ENCODE results near the gene AURKAIP1.
A peak's percentile ranks its signal among the peaks of the same experiment; 100 is the strongest.
"Not testable (repeated sequence)": the region's sequence is repeated elsewhere in the genome, so short reads cannot be mapped to it uniquely, and the experiment has no call there.

The AURKAIP1 gene

DNA sequence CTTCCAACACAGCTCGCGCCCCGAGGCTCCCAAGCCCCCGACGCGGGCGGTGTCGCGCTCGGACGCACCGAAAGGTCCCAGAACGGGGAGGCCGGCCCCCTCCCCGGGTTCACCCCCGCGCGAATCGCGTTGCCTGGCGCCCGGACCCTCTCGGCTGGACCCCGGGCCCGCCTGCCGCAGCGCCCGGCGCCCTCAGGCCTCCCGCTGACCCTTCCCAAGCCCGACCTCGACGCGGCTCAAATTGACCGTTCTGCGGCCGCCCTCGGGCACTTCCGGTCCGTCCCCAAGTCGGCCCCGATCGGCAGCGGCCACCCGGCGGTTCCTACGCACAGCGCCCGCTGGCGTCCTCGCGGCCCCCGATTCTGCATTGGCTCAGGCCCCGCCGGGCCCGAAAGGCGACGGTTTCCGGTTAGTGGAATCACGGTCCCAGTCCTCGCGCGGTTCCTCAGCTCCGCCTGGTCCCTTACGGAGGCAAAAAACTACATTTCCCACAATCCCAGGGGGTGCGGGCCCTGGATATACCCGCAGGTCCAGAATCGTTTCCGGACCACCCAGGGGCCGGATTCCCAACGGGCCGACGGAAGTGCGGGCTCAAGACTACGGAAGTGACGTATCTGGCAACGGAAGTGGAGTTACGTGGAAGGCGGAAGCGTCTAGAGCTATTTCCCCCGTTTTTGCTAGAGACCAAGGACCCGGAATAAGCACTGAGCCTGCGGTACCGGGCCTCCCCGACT lies at the start of gene AURKAIP1:
AURKAIP1 (minus strand) TSS at position 279 of the 734 bp plus-strand sequence. CDS start 451 bp downstream, outside the sequence.
- peak; percentile 85 to 91 for DNase-seq (ENCODE audit: extremely low read depth in 1 of 2, low read depth in 1 of 2)

GRCh38 chr1:1424707-1425106 lies 49.7 kb upstream of the AURKAIP1 start:
- no peak for DNase-seq (ENCODE audit: extremely low read depth in 1 of 2, low read depth in 1 of 2)

- no peak for DNase-seq (ENCODE audit: extremely low read depth in 1 of 2, low read depth in 1 of 2)
Observed at GRCh38 chr1:1423245-1423597, 48.2 kb upstream of the AURKAIP1 start.

DNA sequence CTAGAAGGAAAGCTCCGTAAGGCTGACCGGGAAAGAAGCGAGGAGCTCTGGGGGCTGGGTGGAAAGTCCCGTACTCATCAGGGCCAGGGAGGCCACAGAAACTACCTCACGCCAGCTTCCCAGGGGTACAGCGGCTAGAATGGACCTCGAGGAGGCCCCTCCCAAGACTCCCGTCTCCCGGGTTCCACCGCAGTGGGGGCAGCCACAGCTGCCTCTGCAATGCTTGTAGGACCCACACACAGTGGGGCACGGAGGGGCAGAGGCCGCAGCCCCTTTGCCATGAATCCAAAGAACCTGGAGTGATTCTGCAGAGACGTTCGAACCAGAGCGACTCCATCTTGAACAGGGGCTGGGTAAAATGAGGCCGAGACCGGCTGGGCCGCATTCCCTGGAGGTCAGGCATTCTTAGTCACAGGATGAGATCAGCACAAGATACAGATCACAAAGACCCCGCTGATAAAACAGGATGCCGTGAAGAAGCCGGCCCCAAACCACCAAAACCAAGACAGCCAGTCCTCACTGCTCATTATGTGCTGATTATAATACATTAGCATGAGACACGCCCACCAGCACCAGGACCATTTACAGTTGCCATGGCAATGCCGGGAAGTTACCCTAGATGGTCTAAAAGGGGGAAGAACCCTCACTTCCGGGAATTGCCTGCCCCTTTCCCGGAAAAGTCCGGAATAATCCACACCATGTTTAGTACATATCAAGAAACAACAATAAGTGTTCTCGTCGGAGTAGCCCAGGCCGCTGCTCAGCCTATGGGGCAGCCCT lies 47.6 kb upstream of the AURKAIP1 start:
- no peak for DNase-seq (ENCODE audit: extremely low read depth in 1 of 2, low read depth in 1 of 2)

DNA sequence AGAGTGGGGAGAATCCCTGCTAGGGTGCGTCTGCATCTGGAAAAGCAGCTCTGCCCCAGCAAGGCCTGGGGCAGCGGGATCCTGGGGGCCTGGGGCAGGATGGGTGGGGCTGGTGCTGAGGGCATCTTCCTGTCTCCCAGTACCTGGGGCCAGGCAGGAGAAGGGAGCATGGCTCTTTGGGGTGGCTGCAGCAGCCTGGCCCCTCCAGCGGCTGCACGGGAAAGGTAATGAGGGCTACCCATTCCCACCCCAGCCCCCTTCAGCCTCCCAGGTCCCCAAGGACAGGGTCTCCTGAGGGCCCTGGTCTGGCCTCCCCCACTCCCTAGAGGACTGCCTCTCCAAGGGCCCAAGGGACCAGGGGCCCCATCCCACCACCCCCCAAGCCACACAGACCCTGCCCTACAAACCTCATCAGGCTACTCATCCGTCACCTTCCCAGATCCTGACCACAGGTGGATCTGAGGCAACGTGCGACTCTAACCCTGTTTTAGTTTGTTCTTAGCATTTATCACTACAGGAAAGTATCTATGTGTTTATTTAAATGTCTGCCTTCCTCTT lies 47.0 kb upstream of the AURKAIP1 start:
- no peak for DNase-seq (ENCODE audit: extremely low read depth in 1 of 2, low read depth in 1 of 2)

GRCh38 chr1:1421147-1421906 lies 46.3 kb upstream of the AURKAIP1 start, which contains the start of gene ANKRD65:
ANKRD65 (minus strand) TSS chr1:1421276; CDS start chr1:1421005, 271 bp downstream.
- DNase-seq (ENCODE audit: extremely low read depth in 1 of 2, low read depth in 1 of 2): no peak

DNA sequence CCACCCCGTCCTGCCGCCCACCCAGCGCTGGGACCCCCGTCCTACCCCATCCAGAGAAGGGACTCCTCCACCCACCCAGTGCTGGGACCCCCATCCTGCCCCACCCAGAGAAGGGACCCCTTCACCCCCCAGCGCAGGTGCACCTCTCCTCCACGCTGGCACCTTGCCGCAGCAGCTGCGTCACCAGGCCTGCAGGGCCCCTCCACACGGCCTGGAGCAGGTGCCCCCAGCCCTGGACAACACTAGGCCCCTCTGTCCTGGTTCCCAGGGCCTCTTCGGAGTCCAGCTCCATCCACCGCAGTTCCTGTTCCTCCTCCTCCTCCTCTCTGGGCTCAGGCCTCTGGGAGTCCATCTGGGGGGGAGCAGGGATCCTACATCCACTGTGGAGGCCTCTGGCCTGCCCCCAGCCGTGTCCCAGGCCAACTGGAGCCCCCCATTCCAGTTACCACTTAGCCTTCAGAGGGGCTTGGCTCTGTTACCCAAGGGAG lies 45.7 kb upstream of the AURKAIP1 start:
- no peak for DNase-seq (ENCODE audit: extremely low read depth in 1 of 2, low read depth in 1 of 2)

GRCh38 chr1:1419813-1420653 lies 45.0 kb upstream of the AURKAIP1 start:
- DNase-seq (ENCODE audit: extremely low read depth in 1 of 2, low read depth in 1 of 2): no peak

DNA sequence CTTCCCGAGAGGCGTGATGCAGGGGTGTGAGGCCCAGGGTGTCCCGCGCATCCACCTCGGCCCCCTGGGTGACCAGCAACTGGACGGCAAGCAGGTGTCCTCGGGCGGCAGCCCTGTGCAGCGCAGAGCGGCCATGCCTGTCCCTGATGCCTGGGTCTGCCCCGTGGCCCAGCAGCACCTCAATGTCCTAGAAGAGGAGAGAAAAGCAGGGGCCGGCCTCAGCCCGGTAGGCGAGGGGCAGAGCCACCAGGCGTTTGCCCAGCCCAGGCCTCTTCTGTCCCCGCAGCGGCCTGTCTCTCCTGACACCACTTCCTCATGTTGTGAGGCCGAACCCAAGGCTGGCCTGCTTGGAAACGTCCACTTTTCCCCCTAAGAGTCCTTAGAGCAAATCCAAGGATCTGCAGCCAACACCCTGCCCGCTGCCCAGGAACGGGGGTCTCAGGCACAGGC lies 44.4 kb upstream of the AURKAIP1 start:
- DNase-seq (ENCODE audit: extremely low read depth in 1 of 2, low read depth in 1 of 2): no peak

DNA sequence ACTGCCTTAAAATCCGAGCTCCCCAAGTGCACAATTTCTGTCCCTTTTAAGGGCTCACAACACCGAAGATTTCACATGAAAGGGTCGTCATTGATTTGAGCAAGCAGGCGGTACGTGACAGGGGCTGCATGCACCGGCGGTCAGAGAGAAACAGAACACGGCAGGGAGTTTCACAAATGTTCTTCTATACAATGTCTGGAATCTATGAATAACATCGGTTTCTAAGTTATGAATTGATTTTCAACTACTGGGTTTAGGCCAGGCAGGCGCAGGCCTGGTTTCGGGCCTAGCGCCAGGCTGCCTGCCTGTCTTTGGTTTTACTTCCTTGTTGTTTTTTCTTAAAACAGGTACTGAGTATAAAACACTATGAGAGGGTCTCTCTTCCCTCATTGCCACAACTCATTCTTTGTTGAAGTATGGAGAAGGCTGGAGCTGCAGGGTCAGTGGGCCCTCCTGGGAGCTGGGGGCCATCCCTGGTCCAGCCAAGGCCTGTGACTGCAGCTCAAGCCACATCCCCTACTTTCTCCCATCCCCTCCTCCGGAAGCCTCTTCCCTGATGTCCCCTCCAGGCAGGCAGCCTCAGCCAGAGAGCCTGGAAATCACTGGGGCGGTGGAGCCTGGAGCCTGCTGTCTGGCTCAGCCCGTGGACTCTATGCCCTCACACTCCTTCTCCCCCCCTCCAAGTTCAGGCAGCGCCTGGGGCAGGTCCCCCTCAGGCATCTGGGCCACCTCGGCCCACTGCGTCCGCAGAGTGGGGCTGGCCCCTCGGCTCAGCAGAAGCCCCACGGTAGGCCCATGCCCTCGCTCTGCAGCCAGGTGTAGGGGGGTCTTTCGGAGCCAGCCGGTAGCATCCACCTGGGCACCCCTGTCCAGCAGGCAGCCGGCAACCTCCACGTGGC lies 43.7 kb upstream of the AURKAIP1 start:
- no peak for DNase-seq (ENCODE audit: extremely low read depth in 1 of 2, low read depth in 1 of 2)

- DNase-seq (ENCODE audit: extremely low read depth in 1 of 2, low read depth in 1 of 2): not testable (repeated sequence)
Observed at GRCh38 chr1:1417825-1418463, 42.9 kb upstream of the AURKAIP1 start.

- DNase-seq (ENCODE audit: extremely low read depth in 1 of 2, low read depth in 1 of 2): not testable (repeated sequence)
Observed at GRCh38 chr1:1417396-1417795, 42.4 kb upstream of the AURKAIP1 start.

DNA sequence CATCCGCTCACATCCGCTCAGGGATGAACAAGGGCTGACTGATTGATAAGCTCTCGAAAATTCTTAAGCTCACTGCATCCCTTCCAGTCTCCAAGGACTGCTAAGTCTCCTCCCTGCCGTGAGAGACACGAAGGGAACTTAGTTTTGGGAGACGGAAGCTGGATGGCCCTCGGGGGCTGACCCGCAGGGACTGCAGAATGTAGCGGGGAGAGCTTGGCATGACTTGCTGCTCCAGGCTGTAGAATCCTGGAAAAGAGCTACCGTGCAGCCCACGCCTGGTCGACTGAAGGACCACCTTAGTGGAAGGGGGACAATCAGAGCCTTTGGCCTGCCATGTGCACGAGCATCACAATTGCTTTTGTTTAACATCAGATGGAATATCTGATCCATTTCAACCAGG lies 40.7 kb upstream of the AURKAIP1 start:
- DNase-seq (ENCODE audit: extremely low read depth in 1 of 2, low read depth in 1 of 2): no peak

GRCh38 chr1:1412311-1412902 lies 37.4 kb upstream of the AURKAIP1 start:
- not testable (repeated sequence) for DNase-seq (ENCODE audit: extremely low read depth in 1 of 2, low read depth in 1 of 2)

GRCh38 chr1:1411626-1412025 lies 36.6 kb upstream of the AURKAIP1 start:
- DNase-seq (ENCODE audit: extremely low read depth in 1 of 2, low read depth in 1 of 2): no peak

DNA sequence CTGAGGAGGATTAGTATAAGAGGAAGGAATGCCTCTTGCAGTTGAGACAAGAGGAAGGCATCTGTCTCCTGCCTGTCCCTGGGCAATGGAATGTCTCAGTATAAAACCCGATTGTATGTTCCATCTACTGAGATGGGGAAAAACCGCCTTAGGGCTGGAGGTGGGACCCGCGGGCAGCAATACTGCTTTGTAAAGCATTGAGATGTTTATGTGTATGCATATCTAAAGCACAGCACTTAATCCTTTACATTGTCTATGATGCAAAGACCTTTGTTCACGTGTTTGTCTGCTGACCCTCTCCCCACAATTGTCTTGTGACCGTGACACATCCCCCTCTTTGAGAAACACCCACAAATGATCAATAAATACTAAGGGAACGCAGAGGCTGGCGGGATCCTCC lies 35.2 kb upstream of the AURKAIP1 start:
- DNase-seq (ENCODE audit: extremely low read depth in 1 of 2, low read depth in 1 of 2): not testable (repeated sequence)

DNA sequence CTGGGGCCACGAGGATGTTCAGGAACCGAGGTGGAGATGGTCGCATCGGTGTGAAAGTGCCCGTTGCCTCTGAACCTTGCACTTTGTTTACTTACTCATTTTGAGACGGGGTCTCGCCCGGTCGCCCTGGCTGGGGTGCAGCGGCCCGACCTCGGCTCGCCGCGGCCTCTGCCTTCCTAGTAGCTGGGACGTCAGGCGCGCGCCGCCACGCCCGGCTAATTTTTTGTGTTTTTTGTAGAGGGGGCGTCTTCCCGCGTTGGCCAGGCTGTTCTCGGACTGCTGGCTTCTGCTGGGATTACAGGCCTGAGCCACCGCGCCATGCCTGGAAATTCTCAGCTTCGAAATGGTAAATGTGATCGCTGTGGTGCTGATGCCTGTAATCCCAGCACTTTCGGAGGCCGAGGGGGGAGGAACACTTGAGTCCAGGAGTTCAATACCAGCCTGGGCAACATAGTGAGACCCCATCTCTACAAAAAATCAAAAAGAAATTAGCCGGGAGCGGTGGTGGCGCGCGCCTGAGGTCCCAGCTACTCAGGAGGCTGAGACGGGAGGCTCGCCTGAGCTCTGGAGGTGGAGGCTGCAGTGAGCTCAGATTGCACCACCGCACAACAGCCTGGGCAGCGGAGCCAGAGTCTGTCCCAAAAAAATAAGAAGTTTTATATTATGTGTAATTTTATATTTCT lies 32.8 kb upstream of the AURKAIP1 start:
- DNase-seq (ENCODE audit: extremely low read depth in 1 of 2, low read depth in 1 of 2): no peak
